Umbilical cord (tissue), 2 donors: ENCODE data around the gene TECTA. TPM values are rescaled to one million over a fixed set of nuclear protein-coding genes. Genes with fewer than 3 reads are reported as not detected.

Experiments
- DNase-seq: peaks from one replicate; pipeline ENCODE4 v3.0.0-alpha.2; 2015; ENCODE audit warnings: low spot score
- total RNA-seq: library from RNA; depleted of rRNA; stranded (reverse); fragments of >200 nt; gene quantifications from one replicate; pipeline ENCODE4 v1.2.3, GENCODE V29; 2014; ENCODE audit warnings: low replicate concordance; ENCODE audit not compliant: insufficient read depth

Gene TECTA
- 10.4 TPM for total RNA-seq

- DNase-seq = no peak
Measured at GRCh38 chr11:121100943-121101342, at the start of gene TECTA. Gene TECTA, plus strand, starts transcription at chr11:121101243. Its CDS starts 1,423 bp downstream, at chr11:121102666.

GRCh38 chr11:121053244-121053643 lies 47.8 kb upstream of the TECTA start:
- DNase-seq = no peak

DNA sequence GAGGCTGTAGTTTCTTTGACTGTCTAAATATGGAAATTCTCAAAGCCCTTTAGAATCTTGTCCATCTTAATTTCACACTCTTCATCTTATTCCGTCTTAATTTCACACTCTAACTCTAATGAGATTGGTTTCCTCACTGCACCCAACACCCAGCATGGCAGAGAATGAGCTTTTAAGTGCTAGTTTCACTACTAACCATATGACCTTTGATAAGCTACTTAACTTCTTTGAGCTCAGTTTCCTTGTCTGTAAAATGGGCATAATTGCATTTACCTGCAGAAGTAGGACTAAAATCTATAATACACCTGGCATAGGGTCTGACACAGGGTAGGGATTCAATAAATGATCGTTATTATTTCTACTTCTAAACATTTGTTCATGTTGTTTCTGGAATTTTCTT lies 46.8 kb upstream of the TECTA start:
- DNase-seq = no peak

DNA sequence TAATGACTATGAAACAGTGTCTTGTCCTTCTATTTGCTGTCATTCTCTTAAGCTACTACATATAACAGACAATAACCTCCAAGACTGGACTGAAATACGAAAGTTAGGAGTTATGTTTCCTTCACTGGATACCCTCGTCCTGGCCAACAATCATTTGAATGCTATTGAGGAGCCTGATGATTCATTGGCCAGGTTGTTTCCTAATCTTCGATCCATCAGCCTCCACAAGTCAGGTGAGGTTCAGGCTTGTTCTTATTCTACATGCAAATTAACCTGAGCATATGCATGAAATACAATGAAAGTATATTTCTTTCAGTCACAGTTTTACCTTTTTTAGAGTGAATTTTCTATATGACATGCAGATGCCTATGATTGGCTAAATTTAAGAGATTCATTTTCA lies 46.0 kb upstream of the TECTA start:
- DNase-seq = no peak

DNA sequence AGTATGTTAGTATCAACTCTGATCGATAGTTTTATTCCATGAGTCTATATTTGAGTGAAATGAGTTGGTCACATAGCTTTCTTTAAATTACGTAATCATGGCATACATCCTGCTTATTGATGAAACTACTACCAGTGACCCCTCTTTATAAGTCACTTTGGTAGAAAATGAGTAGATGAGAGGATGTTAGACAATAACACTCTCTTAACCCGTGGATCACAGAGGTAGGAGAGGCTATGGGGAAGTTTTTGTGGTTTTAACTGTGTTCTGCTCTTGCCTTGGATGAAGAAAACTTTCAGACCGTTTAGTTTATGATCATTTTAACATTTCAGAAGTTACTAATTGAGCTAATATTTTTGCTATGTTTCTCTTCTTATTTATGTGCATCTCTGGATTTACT lies 43.1 kb upstream of the TECTA start:
- DNase-seq = no peak

DNA sequence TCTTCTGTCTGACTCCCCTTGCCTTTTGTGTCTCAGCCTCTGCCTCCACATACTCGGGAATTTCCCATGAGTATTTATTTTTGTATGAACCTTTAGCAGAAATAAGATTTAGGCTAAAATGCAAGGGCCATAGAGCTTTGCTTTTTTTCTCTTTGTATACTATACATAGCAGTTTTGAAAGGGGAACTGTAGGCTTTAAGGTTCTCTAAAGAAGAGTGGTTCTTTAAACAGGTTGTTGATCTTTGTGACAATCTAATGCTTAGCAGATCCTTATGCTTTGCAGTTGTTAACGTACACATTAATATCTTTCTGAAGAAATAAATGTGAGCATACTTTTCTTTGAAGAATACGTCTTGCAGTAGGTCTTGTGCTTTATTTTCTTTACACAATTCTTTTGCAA lies 42.1 kb upstream of the TECTA start:
- no peak for DNase-seq

DNA sequence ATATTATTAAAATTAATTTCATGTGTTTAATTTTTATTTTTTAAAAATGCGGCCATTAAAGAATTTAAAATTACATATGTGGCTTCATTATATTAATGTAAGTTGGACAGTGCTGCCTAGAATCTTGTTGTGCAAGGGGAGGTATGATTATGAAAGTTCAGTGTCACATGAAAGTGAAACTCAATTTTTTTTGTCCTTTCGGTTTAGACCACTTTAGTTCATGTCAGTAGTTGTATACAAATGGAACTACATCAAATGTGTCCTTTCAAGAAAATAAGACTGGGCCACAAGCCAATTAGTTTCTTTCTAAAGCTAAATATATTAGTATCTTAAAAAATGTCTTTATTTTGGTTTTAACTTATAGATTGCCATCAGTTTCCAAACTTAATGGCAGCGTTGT lies 41.4 kb upstream of the TECTA start:
- DNase-seq = no peak

- DNase-seq = no peak
Measured at GRCh38 chr11:121063728-121064127, 37.3 kb upstream of the TECTA start.

DNA sequence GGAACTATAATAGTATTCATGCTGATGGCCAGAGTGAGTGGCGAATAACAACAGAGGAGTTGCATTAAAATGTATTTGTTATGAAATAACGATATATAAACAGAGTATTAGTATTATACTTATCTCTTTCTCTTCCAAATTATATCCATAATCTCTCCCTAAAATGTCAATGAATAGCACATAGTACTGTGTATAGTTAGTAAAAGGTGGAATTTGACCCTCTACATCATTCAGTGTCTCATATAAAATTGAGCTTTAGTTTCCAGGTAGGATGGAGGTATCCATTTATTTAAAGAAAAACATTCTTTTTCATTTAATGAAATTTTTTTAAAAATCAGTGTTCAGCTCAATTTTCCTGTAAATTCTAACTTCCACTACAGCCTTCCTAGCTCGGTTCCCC lies 34.4 kb upstream of the TECTA start:
- no peak for DNase-seq

GRCh38 chr11:121067026-121067425 lies 34.0 kb upstream of the TECTA start:
- DNase-seq = no peak

DNA sequence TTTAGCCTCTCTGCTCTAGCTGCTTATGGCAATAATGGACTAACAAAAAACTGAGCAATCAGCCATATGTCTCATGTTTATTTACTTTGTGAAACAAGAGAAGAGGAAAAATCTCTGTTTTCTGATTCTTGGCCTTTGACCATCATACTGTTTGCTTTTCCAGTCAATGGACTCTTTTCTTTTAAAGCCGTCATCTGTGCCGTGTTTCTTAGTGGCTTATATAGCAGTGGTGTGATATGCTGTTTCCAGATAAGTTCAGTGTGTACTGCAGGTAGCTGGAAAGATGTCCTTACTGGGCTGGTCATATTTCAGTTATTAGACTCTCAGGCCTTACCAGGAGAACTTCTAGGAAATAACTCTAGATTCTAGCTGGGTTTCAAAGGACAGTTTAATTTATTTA lies 33.6 kb upstream of the TECTA start:
- DNase-seq = no peak

DNA sequence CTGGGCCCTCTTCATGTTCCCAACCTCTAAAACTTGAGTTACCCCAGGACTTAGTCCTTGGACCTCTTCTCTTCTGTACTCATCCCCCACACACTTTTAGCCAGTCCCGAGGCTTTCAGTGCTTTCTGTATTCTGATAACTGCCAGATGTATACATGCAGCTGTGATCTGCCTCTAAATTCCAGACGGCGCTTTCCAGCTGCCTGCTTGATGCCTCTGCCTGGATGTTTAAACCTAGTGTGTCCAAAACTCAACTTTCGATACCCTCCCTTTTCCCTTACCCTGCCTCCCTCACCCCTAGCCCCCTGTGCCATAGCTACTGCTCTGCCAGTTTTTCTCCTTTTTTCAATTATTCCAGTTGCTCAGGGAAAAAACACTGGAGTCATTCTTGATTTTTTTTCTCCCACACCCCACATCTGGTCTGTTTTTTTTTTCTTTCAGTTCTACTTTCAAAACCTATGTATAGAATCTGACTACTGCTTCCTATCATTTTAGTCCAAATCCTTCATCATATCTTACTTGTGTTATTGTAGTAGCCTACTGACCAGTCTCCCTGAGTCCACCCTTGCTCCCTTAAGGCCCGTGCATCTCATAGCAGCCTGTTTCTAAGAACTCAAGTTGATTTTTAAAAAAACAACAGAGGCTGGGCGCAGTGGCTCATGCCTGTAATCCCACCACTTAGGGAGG lies 32.9 kb upstream of the TECTA start:
- peak; percentile 68 for DNase-seq

DNA sequence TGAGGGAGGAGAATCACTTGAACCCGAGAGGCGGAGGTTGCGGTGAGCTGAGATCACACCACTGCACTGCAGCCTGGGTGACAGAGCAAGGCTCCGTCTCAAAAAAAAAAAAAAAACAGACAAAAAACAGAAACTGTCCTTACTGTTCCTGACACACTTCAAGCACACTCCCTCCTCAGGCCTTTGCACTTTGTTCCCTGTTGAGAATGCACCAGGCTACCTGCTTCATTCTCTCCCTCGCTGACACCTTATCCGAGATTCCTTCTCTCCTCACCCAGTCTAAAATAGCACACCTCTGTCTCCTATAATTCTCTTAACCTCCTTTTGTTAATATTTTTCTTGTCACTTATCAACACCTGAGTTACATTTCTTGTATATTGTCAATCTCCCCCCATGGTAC lies 32.3 kb upstream of the TECTA start:
- no peak for DNase-seq

DNA sequence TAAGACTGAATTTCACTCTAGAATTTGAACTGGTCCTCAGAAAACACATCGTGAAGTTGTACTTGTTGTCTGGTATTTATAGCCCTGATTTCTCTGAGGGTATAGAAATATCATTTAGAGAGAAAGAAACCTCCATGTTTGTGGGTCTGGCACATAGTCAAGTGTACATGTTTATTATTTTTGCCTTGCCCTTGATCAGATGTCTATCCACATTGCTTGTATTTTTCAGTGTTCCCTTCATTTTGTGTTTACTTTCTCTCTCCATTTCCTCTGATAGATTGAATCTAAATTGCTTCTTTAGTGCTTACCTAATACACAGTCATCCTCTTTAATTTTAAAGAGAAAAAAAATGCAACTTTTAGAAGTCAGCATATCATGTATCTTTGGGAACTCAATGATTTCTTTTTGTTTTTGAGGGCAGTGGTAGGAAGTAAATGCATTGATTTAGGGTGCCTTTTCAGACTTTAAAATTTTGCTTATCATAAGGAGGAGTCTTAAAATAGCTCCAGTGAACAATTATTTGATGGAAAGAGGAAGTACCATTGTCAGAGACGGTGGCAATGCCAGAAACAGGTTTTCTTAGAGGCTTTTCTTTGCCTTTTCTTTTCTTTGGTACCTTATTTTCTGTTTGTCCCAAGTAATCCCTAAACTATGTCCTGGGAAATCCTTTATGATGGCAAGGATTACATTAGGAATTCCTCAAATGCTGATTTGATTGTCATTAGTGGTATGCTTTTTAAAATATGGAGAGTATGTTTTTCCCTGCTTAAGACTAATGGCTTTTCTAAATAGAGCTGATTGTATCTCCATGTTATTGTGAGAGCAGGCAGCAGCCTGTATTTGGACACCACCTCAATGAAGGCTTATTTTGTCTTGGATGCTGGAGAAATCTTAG lies 29.8 kb upstream of the TECTA start:
- no peak for DNase-seq

DNA sequence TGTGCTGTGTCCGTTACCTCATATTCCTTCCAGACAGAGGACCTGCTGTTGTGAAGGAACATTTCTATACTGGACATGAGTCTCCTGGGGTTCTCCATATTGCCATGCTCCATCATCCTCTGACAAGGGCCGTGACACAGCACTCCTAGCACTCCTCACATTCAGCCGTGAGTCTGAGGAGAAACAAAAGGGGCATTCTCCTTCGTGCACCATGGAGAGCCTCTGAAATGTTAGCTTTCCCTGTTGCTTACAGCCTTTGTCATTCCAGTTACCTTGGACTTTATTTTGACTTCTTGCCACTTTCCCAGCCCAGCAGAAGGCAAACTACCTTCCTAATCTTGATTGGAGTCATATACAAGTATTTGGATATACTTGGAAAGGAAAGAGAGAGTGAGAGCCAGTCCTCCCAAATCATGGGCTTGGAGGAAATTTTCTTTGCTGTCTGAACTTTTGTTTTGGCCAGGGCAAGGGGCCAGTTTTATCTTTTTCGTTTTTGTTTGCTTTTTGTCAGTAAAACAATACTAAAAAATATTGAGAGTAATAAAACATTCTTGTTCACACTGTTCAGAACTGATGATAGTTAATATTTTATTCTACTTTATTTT lies 29.1 kb upstream of the TECTA start:
- DNase-seq = no peak

GRCh38 chr11:121081321-121081720 lies 19.7 kb upstream of the TECTA start:
- no peak for DNase-seq

DNA sequence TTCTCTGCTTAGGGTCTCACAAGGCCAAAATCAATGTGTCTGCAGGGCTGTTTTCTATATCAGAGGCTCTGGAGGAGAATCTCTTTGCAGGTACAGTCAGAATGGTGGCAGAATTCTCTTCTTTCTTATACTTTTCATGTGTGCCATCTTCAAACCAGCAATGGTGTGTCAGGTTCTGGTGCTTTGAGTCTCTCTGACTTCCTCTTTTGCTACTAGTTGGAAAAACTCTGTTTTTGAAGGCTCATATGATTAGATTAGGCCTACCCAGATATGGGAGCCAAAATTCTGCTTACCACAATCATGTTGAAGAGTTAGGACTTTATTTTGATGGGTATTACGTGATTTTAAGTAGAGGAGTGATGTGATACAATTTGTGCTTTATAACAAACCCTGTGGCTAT lies 18.8 kb upstream of the TECTA start:
- DNase-seq = no peak

DNA sequence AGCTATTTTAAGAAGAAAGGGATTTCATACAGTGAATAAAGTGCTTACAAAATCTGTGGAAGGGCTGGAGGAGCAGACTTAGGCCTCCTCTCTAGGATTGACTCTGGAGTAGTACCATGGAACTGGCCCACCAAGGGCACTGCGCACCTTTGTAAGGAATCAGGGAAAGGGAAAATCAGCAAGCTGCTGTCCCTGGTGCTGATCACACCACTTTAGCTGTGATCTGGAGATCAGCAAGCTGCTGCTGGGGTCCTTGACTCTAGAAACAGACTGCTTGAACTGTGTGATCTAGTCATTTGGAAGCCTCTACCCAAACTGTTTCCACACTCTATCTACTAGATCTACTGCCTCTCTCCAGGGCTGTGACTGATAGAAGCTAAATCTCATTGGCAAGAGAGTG lies 18.4 kb upstream of the TECTA start:
- peak; percentile 8 for DNase-seq

DNA sequence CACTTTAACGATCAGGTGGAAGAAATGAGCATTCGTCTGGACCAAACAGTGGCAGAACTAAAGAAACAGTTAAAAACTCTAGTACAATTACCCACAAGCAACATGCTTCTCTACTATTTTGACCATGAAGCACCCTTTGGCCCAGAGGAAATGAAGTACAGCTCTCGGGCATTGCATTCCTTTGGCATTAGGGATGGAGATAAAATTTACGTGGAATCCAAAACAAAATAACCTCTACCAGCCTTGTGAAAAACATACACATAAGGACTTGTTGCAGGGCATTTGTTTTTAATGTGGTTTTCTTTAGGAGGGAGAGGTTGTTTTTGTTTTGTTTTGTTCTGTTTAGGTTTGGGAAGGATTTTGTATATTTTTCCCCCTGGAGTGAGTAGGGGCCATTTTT lies 14.2 kb upstream of the TECTA start:
- DNase-seq = no peak

GRCh38 chr11:121089566-121089965 lies 11.5 kb upstream of the TECTA start:
- no peak for DNase-seq

DNA sequence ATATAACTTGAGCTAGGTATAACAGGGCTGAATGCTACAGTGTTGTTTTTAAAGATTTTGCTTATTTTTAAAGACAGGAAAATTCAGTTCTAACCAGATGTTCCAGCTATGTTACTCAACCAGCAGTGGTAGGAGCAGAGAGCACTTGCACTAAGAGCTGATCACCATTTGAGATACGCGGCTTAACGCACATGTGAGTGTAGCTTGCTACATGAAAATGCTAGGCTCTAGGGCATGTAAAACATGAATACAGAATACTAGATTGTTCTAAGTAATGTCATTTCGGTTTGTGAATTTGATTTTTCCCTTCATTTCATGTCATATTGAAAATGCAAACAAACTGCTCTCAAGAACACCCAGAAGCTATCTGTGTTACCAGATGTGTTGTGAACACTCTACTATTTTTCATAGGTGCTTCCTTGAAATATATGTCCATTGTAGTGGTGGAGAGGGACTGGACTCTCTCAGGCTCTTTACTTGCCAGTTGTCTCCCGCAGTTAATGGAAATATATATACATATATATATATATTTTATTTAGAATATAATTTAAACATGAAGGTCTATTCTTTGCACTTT lies 10.8 kb upstream of the TECTA start:
- no peak for DNase-seq

DNA sequence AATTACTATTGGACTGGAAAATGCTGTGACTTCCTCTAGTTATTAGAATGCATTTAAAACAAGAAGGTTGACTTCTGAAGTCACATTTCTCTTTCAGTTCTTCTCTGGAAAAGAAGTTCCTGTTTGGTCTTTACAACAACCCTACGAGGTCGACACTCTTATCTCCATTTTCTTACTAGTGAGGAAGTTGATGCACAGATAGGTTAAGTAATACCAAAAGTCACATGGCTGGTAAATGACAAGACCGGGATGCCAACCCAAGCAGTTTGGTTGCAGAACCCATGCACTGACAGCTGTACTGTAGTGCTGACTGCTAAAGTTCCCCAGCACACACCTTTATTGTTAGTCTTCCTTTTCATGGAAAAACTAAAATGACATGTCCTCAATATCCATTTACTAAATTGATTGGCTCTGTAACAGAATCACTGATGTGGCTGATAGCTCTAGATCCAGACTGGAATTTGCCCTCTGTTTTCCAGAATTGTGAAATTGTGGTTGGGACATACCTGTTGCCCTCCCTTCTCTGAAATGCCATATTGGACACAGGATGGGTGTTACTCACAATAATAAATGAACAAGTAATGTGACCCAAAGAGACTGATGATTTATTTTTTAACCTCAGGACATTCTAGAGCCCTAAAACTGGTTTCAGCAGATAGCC lies 9.4 kb upstream of the TECTA start:
- DNase-seq = peak; percentile 27
